ENCODE data around the gene APOBEC2. TPM values are rescaled to one million over a fixed set of nuclear protein-coding genes. Genes with fewer than 3 reads are reported as not detected.
A peak's percentile ranks its signal among the peaks of the same experiment; 100 is the strongest.

Gene APOBEC2
- total and polyA plus RNA-seq, 2 of the 13 experiments (the other 11 are each of a cell fraction or from before 2014, with no cell fraction given): 0.09 TPM; not detected in 1

DNA sequence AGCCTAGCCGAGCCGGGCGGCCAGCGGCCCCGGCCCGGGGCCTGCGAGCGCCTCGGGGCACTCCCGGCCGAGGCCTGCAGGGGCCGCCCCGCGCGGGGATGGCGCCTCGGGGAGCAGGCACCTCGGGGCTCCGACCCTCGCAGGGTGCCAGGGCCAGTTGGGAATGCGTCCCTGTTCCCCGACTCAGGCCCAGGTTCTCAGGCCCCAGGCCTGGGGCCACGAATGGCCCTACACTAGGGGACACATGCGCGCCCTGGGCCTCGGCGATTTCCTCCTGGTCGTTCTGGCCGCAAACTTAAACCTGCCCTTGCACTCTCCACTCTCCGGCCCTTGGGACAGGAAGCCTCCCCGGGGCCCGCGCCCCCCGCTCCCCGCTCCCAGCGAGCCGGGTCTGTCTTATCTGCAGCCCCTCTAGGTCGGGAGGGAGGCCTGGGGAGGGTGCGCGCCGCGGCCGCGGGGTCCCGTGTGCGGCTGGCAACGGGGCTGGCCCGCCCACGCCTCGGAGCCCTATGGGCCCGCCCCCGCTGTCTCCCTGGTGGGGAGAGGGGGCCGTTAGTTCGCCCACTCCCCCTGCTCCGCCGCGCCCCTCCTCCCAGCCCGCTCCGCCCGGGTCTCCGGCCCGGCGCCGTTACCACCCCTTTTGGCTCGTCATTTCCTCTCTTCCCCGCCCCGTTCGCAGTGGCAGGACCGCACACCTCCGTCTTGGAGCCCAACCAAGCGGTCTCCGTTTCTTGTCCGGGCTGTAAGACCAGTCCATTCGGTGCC is 20.4 kb downstream of the APOBEC2 start (continued):
- TF ChIP-seq, protein P1, sequence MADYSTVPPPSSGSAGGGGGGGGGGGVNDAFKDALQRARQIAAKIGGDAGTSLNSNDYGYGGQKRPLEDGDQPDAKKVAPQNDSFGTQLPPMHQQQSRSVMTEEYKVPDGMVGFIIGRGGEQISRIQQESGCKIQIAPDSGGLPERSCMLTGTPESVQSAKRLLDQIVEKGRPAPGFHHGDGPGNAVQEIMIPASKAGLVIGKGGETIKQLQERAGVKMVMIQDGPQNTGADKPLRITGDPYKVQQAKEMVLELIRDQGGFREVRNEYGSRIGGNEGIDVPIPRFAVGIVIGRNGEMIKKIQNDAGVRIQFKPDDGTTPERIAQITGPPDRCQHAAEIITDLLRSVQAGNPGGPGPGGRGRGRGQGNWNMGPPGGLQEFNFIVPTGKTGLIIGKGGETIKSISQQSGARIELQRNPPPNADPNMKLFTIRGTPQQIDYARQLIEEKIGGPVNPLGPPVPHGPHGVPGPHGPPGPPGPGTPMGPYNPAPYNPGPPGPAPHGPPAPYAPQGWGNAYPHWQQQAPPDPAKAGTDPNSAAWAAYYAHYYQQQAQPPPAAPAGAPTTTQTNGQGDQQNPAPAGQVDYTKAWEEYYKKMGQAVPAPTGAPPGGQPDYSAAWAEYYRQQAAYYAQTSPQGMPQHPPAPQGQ (CRISPR knock-in tag; IDR thresholded peaks at IDR 0.05; ENCODE audit: borderline replicate concordance): no peak
- TF ChIP-seq, protein P2, sequence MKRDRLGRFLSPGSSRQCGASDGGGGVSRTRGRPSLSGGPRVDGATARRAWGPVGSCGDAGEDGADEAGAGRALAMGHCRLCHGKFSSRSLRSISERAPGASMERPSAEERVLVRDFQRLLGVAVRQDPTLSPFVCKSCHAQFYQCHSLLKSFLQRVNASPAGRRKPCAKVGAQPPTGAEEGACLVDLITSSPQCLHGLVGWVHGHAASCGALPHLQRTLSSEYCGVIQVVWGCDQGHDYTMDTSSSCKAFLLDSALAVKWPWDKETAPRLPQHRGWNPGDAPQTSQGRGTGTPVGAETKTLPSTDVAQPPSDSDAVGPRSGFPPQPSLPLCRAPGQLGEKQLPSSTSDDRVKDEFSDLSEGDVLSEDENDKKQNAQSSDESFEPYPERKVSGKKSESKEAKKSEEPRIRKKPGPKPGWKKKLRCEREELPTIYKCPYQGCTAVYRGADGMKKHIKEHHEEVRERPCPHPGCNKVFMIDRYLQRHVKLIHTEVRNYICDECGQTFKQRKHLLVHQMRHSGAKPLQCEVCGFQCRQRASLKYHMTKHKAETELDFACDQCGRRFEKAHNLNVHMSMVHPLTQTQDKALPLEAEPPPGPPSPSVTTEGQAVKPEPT (CRISPR knock-in tag; IDR thresholded peaks at IDR 0.05; ENCODE audit: low read depth): no peak; the same call in 1 of the 2 replicates
- TF ChIP-seq ZNF441 (CRISPR knock-in tag; IDR thresholded peaks at IDR 0.05; ENCODE audit: borderline replicate concordance) (no peak), ZNF343 (CRISPR knock-in tag; IDR thresholded peaks at IDR 0.05) (no peak), BORCS8-MEF2B (CRISPR knock-in tag; IDR thresholded peaks at IDR 0.05) (no peak; the same call in 1 of the 2 replicates), THYN1 (CRISPR knock-in tag; IDR thresholded peaks at IDR 0.05; ENCODE audit: borderline replicate concordance, low read depth) (no peak), GTF2F1 (IDR thresholded peaks at IDR 0.05; ENCODE audit: low read length) (no peak), ZNF30 (CRISPR knock-in tag; IDR thresholded peaks at IDR 0.05) (0 out of 2 replicates have a peak, but pooled peaks have one; percentile 50), ZNF879 (CRISPR knock-in tag; IDR thresholded peaks at IDR 0.05) (no peak), ZNF496 (CRISPR knock-in tag; IDR thresholded peaks at IDR 0.05; ENCODE audit: insufficient replicate concordance) (no peak), ZNF335 (CRISPR knock-in tag; IDR thresholded peaks at IDR 0.05) (no peak), ZNF224 (CRISPR knock-in tag; IDR thresholded peaks at IDR 0.05) (no peak), ZNF878 (CRISPR knock-in tag; IDR thresholded peaks at IDR 0.05) (peak; percentile 73; the same call in 1 of the 2 replicates), SMC3 (IDR thresholded peaks at IDR 0.05; ENCODE audit: low read length) (no peak), RCOR2 (CRISPR knock-in tag; IDR thresholded peaks at IDR 0.05) (no peak), ZMYM4 (CRISPR knock-in tag; IDR thresholded peaks at IDR 0.05) (peak; percentile 58), ARNT2 (CRISPR knock-in tag; IDR thresholded peaks at IDR 0.05; ENCODE audit: low read depth) (no peak), ZFP36L2 (CRISPR knock-in tag; IDR thresholded peaks at IDR 0.05) (no peak), NONO (IDR thresholded peaks at IDR 0.05) (no peak), NONO (CRISPR knock-in tag; conservative IDR thresholded peaks at IDR 0.05) (no peak), ZEB1 (IDR thresholded peaks at IDR 0.05; ENCODE audit: insufficient replicate concordance, low read depth) (no peak)
- TF ChIP-seq, protein P3, sequence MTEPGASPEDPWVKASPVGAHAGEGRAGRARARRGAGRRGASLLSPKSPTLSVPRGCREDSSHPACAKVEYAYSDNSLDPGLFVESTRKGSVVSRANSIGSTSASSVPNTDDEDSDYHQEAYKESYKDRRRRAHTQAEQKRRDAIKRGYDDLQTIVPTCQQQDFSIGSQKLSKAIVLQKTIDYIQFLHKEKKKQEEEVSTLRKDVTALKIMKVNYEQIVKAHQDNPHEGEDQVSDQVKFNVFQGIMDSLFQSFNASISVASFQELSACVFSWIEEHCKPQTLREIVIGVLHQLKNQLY (CRISPR knock-in tag; IDR thresholded peaks at IDR 0.05): no peak
- TF ChIP-seq, protein P4, sequence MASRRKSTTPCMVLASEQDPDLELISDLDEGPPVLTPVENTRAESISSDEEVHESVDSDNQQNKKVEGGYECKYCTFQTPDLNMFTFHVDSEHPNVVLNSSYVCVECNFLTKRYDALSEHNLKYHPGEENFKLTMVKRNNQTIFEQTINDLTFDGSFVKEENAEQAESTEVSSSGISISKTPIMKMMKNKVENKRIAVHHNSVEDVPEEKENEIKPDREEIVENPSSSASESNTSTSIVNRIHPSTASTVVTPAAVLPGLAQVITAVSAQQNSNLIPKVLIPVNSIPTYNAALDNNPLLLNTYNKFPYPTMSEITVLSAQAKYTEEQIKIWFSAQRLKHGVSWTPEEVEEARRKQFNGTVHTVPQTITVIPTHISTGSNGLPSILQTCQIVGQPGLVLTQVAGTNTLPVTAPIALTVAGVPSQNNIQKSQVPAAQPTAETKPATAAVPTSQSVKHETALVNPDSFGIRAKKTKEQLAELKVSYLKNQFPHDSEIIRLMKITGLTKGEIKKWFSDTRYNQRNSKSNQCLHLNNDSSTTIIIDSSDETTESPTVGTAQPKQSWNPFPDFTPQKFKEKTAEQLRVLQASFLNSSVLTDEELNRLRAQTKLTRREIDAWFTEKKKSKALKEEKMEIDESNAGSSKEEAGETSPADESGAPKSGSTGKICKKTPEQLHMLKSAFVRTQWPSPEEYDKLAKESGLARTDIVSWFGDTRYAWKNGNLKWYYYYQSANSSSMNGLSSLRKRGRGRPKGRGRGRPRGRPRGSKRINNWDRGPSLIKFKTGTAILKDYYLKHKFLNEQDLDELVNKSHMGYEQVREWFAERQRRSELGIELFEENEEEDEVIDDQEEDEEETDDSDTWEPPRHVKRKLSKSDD (CRISPR knock-in tag; IDR thresholded peaks at IDR 0.05; ENCODE audit: low read depth): no peak
- TF ChIP-seq, protein P5, sequence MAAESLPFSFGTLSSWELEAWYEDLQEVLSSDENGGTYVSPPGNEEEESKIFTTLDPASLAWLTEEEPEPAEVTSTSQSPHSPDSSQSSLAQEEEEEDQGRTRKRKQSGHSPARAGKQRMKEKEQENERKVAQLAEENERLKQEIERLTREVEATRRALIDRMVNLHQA (CRISPR knock-in tag; IDR thresholded peaks at IDR 0.05): no peak
